T follicular helper cell (primary cell): ENCODE data around the gene NOL3.

Experiments used
- DNase-seq: peaks from one replicate; pipeline ENCODE4 v3.0.0-alpha.2; 2020; ENCODE audit warnings: low read depth

Gene NOL3

DNA sequence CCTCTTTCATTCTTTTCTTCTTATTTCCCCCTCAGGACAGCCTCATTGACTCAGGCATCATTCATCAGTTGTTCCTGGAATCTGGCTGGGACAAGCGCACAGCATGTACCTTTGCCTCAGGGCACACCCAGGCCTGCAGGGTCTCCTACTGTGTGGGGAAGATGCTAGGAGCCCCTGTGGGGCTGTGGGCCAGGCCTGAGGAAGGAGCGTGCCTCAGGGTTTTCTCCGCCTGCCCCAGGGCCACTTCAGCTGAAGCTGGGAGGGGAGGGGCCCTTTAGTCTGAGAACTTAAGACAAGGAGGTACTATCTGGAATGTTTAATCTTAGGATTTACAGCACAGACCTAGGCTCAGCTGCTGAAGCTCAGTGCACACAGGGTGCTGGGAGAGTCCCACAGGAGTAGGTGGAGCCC is 36.5 kb downstream of the NOL3 start:
- no peak for DNase-seq

- DNase-seq = no peak
Measured at GRCh38 chr16:67207249-67208091, 37.1 kb downstream of the NOL3 start.

DNA sequence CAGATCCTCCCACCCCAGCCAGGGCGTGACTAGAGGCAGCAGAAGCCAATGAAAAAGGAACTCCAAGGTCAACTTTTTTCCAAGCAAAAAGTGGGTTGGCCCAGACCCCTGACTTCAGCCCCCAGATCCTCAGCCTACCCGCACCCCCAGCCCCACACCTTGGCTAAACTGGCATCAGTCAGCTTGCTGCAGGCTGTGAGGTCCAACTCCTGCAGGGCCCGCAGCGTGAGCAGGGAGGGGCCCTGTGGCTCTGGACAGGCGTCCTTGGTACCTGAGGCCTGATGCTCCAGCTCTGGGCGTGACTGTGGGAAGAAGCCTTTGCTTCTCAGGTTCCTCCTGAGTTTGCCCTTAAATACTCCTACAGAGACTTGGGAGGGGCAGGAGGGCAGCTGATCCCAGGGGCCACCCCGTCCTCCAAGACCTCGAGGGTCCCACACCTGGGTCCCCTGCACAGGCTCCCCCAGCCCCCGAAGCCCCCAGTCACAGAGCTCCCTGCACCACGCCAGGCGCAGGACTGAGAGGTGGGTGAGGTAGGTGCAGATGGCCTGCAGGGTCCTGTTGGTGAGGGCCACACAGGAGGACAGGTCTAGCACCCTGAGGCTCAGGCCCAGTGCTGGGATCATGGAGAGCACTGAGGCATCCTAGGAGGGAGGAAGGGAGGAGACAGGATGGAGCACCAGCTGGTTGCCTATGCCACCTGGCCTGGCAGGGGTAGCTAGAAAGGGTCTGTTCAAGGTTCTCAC is 38.0 kb downstream of the NOL3 start:
- DNase-seq = no peak

- no peak for DNase-seq
Measured at GRCh38 chr16:67209565-67209964, 39.2 kb downstream of the NOL3 start.

- no peak for DNase-seq
Measured at GRCh38 chr16:67210069-67210937, 40.0 kb downstream of the NOL3 start.

DNA sequence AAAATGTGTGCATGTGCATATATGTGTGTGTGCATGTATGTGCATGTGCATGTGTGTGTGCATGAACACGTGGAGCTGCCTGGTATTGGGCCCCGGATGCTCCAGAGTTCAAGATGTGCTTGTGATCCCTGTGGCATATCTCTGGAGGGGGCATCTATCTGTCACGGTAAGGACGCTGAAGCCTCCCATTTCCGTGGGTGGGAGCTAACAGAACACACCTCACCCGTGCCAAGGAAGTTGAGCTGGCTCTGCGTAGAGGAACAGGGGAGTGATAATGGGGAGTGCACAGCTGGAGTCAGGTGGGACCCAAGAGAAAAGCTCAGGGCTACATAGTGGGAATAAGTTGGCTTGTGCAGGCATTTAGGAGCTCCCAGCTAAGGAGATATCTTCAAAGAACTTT is 41.3 kb downstream of the NOL3 start:
- DNase-seq = no peak

- DNase-seq = no peak
Measured at GRCh38 chr16:67212766-67213165, 42.4 kb downstream of the NOL3 start.

- no peak for DNase-seq
Measured at GRCh38 chr16:67213197-67214019, 43.1 kb downstream of the NOL3 start.

DNA sequence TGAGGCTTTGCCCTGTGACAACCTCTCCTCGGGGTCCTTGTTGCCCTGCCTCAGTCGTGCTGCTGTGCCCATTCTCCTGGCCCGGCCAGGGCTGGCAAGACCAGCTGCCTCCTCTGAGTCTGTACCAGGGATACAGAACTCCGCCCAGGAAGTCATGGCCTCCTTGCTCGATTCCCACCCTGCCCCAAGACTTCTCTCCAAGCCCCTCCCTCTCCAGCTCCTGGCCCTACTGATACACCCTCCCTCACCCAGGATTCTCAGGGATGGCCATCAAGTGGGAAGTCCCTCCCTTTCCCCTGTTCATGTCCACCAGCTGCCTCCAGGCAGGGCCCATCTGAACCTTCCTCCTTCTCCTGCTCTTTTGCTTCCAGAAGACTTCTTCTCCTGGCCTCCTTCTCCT is 45.4 kb downstream of the NOL3 start:
- DNase-seq = no peak

- no peak for DNase-seq
Measured at GRCh38 chr16:67216612-67217490, 46.5 kb downstream of the NOL3 start.

DNA sequence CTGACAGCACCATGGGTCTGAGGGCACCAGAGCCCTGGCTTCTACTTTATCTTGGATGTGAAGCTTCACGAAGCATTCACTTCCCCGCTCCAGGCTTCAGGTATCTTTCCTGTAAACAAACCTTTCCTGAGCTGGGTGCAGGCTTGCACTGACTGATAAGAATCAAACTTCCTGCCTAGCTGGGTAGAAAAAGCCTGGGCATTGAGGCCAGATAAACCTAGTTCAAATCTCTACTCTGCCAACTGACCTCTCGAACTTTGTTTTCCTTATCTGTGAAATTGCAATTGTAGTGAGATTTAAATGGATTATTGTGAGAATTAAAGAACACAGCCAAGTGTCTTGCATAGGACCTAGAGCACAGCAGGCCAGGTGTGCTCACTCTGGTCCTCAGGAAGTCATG is 53.7 kb downstream of the NOL3 start:
- no peak for DNase-seq
